Purkinje cell (primary cell): ENCODE results near the gene TMEM131L. TPM values are rescaled to one million over a fixed set of nuclear protein-coding genes. Genes with fewer than 3 reads are reported as not detected.

Experiments
- polyA plus RNA-seq: library from polyadenylated mRNA; unstranded; fragments of >200 nt; fragmentation: Nextera tagmentation; gene quantifications from 2 replicates; pipeline ENCODE4 v1.2.1, GENCODE V29; 2014

TMEM131L gene, protein sequence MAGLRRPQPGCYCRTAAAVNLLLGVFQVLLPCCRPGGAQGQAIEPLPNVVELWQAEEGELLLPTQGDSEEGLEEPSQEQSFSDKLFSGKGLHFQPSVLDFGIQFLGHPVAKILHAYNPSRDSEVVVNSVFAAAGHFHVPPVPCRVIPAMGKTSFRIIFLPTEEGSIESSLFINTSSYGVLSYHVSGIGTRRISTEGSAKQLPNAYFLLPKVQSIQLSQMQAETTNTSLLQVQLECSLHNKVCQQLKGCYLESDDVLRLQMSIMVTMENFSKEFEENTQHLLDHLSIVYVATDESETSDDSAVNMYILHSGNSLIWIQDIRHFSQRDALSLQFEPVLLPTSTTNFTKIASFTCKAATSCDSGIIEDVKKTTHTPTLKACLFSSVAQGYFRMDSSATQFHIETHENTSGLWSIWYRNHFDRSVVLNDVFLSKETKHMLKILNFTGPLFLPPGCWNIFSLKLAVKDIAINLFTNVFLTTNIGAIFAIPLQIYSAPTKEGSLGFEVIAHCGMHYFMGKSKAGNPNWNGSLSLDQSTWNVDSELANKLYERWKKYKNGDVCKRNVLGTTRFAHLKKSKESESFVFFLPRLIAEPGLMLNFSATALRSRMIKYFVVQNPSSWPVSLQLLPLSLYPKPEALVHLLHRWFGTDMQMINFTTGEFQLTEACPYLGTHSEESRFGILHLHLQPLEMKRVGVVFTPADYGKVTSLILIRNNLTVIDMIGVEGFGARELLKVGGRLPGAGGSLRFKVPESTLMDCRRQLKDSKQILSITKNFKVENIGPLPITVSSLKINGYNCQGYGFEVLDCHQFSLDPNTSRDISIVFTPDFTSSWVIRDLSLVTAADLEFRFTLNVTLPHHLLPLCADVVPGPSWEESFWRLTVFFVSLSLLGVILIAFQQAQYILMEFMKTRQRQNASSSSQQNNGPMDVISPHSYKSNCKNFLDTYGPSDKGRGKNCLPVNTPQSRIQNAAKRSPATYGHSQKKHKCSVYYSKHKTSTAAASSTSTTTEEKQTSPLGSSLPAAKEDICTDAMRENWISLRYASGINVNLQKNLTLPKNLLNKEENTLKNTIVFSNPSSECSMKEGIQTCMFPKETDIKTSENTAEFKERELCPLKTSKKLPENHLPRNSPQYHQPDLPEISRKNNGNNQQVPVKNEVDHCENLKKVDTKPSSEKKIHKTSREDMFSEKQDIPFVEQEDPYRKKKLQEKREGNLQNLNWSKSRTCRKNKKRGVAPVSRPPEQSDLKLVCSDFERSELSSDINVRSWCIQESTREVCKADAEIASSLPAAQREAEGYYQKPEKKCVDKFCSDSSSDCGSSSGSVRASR (N-terminal part only)
- polyA plus RNA-seq, result 0.58 TPM in 1 of 2 replicates, not detected in the other

DNA sequence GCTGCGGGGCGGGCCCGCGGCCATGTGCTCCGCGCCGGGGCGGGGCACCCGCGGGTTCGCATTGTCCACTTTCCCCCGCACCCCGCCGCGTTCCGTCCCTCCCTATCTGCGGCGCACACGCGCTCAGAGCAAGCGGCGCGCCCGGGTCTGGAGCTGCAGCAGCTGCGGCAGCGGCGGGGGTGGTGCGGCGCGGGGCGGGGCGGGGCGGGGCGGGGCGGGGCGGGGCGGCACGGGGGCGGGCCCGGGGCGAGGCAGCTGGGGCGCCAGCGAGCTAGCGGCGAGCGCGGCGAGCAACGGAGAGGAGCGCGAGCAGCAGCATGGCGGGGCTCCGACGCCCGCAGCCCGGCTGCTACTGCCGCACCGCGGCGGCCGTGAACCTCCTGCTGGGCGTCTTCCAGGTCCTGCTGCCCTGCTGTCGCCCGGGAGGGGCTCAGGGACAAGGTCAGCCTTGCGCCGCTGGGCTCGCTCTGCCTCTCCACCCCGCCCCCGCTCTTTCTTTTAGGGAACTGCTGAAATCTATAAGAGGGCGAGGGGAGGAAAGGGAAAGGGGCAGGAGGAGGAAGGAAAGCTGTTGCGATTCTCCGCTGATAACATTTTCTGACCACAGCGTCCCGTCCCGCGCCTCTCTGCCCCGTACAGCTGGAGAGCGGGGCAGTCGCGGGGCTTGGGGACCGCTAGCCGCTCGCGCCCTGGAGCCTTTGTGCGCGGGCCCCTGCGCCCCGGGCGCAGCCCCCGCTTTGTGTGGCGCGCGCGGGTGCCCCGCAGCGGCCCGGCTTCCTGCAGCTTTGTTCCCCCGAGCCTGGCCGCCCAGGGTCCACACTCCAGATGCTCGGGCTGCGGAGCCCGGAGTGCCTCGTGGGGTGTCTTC lies at the start of gene TMEM131L:
Gene TMEM131L (plus strand): TSS at position 280 of the 868 bp plus-strand sequence. CDS start 38 bp downstream, at position 318.

GRCh38 chr4:153684182-153684970 lies 218.2 kb downstream of the TMEM131L start, which contains the start of gene TLR2:
TSS of gene TLR2 (plus strand) at chr4:153684280. CDS start at chr4:153702908, 18,628 bp downstream.

Other genes starting within 250 kb of the TMEM131L start
- gene MND1, start 121.7 kb upstream of the TMEM131L start, polyA plus RNA-seq, result not detected in 2 replicates
- not detected in 2 replicates for gene TLR2, start 217.9 kb downstream of the TMEM131L start, polyA plus RNA-seq